KMS-11 (cell line): ENCODE measurements around the gene VASP.

ENCODE experiments used
- H2AFZ ChIP-seq: fragments of 200-600 bp; sonication (generic); 2 replicates; pipeline ENCODE4 v1.6.1; 2016; ENCODE audit warnings: antibody characterized with exemption, mixed run types, low read depth
- H3K27ac ChIP-seq: fragments of 200-600 bp; sonication (generic); 2 replicates; pipeline ENCODE4 v1.6.1; 2016; ENCODE audit warnings: mild to moderate bottlenecking, mixed run types
- H3K27me3 ChIP-seq: fragments of 200-600 bp; sonication (generic); 2 replicates; pipeline ENCODE4 v1.6.1; 2017; ENCODE audit warnings: mild to moderate bottlenecking, low read depth, mixed run types, moderate library complexity; ENCODE audit not compliant: insufficient read depth
- H3K36me3 ChIP-seq: fragments of 200-600 bp; sonication (generic); 2 replicates; pipeline ENCODE4 v1.6.1; 2017; ENCODE audit warnings: mild to moderate bottlenecking, mixed run types; ENCODE audit not compliant: insufficient read depth
- H3K4me1 ChIP-seq: fragments of 200-600 bp; sonication (generic); 2 replicates; pipeline ENCODE4 v1.6.1; 2016; ENCODE audit warnings: mild to moderate bottlenecking, low read depth, mixed run types; ENCODE audit not compliant: poor library complexity, severe bottlenecking
- H3K4me2 ChIP-seq: fragments of 200-600 bp; sonication (generic); 2 replicates; pipeline ENCODE4 v1.7.0; 2016; ENCODE audit warnings: mild to moderate bottlenecking, mixed run types
- H3K4me3 ChIP-seq: fragments of 200-600 bp; sonication (generic); IDR thresholded peaks from 2 replicates; pipeline ENCODE4 v1.6.1; 2017; ENCODE audit warnings: low read depth, low read length, mixed read lengths; ENCODE audit not compliant: insufficient read depth
- H3K79me2 ChIP-seq: fragments of 200-600 bp; sonication (generic); 2 replicates; pipeline ENCODE4 v1.6.1; 2016; ENCODE audit warnings: low read depth, mixed run types; ENCODE audit not compliant: insufficient read depth
- H3K9ac ChIP-seq: fragments of 200-600 bp; sonication (generic); 2 replicates; pipeline ENCODE4 v1.6.1; 2016; ENCODE audit warnings: mild to moderate bottlenecking, mixed run types
- H4K20me1 ChIP-seq: fragments of 200-600 bp; sonication (generic); 2 replicates; pipeline ENCODE4 v1.6.1; 2016; ENCODE audit warnings: mild to moderate bottlenecking, mixed run types; ENCODE audit not compliant: insufficient read depth
- CTCF ChIP-seq: fragments of 200-600 bp; sonication (generic); conservative IDR thresholded peaks from 2 replicates; pipeline ENCODE4 v1.6.1; 2017; ENCODE audit warnings: low read depth, mild to moderate bottlenecking, antibody characterized with exemption, low read length, moderate library complexity, mixed read lengths

The VASP gene

GRCh38 chr19:45502111-45502510 is 5.2 kb upstream of the VASP start:
- no peak for TF ChIP-seq CTCF
- H3K36me3 ChIP-seq = no peaks in the 10 kb centered on the region
- no peaks in the 10 kb centered on the region for H4K20me1 ChIP-seq
- no peak overlapping the region for H3K4me3 ChIP-seq
- peaks cover 2% of the 10 kb centered on the region; the same call in 1 of the 2 replicates for H3K27me3 ChIP-seq
- no peak overlapping the region for H3K9ac ChIP-seq
- H3K27ac ChIP-seq = no peak overlapping the region
- no peak overlapping the region for H3K4me2 ChIP-seq
- H3K4me1 ChIP-seq = peaks cover 20% of the 10 kb centered on the region
- no peaks in the 10 kb centered on the region for H3K79me2 ChIP-seq
- no peak overlapping the region for H2AFZ ChIP-seq

- Histone ChIP-seq H3K4me2 (no peak overlapping the region), H3K36me3 (no peaks in the 10 kb centered on the region), H3K4me1 (peaks cover 21% of the 10 kb centered on the region), H3K27me3 (0 out of 2 replicates have a peak, but pooled peaks cover 2% of the 10 kb centered on the region), H2AFZ (no peak overlapping the region), H3K4me3 (no peak overlapping the region), H3K27ac (no peak overlapping the region), H4K20me1 (no peaks in the 10 kb centered on the region), H3K9ac (no peak overlapping the region), H3K79me2 (peaks cover 8% of the 10 kb centered on the region; the same call in 1 of the 2 replicates)
- no peak for TF ChIP-seq CTCF
These were observed 3.4 kb upstream of the VASP start for GRCh38 chr19:45503909-45504308.

GRCh38 chr19:45505151-45505995 is 1.9 kb upstream of the VASP start:
- Histone ChIP-seq H3K79me2 (peaks cover 13% of the 10 kb centered on the region; the same call in 1 of the 2 replicates), H3K36me3 (no peaks in the 10 kb centered on the region), H3K9ac (peak overlapping the region; percentile 65; the same call in 1 of the 2 replicates), H3K27ac (no peak overlapping the region), H4K20me1 (no peaks in the 10 kb centered on the region), H3K4me1 (peaks cover 13% of the 10 kb centered on the region), H3K27me3 (0 out of 2 replicates have a peak, but pooled peaks cover 2% of the 10 kb centered on the region), H3K4me3 (no peak overlapping the region), H2AFZ (peak overlapping the region; percentile 76; the same call in 1 of the 2 replicates), H3K4me2 (peak overlapping the region; percentile 79)
- no peak for TF ChIP-seq CTCF

- H3K4me1 ChIP-seq = peaks cover 13% of the 10 kb centered on the region
- no peaks in the 10 kb centered on the region for H4K20me1 ChIP-seq
- peak overlapping the region; percentile 59; the same call in 1 of the 2 replicates for H3K27ac ChIP-seq
- peak overlapping the region; percentile 76 for H2AFZ ChIP-seq
- H3K27me3 ChIP-seq = 0 out of 2 replicates have a peak, but pooled peaks cover 2% of the 10 kb centered on the region
- TF ChIP-seq CTCF = no peak
- H3K79me2 ChIP-seq = peaks cover 19% of the 10 kb centered on the region; the same call in 1 of the 2 replicates
- H3K9ac ChIP-seq = peak overlapping the region; percentile 65
- peak overlapping the region; percentile 79 for H3K4me2 ChIP-seq
- H3K4me3 ChIP-seq = no peak overlapping the region
- no peaks in the 10 kb centered on the region for H3K36me3 ChIP-seq
These were observed 1.4 kb upstream of the VASP start for GRCh38 chr19:45505996-45506245.
